ENCODE results near the gene PSTK.

Gene PSTK

DNA sequence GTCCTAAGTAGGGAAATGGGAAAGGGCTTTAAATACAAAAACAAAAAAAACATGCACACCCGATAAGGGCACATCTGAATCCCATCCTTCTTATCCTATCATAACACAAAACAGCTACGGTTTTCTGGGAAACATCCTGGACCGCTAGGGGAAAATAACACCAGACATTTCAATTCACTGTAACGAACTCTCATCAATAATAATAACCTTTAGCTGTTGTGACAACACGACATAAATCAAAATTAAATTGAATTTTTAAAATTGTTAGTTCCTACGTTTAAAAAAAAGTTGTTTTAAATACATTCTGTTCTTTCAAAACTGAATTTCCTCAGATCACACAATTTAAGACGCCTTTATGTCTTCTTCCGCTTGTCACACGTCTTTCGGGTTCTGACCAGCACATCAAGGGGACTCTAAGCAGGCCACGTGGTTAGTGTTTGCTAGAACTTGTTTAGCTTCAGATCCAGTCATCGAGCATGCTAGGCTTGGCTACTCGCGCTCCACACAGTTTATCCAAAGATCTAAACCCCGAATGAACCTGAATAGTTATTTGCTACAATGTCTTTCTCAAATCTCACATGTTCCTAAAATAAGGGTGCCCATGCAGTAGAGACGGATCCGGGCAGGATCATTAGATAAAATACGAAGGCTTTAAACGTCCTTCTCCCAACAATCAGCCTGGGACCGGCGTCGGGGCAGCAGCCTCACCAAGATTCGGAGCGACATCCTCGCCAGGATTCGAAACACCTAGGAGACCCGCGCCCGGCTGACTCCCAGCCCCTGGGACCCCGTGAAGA lies 27.6 kb downstream of the PSTK start:
- DNase-seq (ENCODE audit: low spot score) = peak; percentile 68
- TF ChIP-seq, protein P1, sequence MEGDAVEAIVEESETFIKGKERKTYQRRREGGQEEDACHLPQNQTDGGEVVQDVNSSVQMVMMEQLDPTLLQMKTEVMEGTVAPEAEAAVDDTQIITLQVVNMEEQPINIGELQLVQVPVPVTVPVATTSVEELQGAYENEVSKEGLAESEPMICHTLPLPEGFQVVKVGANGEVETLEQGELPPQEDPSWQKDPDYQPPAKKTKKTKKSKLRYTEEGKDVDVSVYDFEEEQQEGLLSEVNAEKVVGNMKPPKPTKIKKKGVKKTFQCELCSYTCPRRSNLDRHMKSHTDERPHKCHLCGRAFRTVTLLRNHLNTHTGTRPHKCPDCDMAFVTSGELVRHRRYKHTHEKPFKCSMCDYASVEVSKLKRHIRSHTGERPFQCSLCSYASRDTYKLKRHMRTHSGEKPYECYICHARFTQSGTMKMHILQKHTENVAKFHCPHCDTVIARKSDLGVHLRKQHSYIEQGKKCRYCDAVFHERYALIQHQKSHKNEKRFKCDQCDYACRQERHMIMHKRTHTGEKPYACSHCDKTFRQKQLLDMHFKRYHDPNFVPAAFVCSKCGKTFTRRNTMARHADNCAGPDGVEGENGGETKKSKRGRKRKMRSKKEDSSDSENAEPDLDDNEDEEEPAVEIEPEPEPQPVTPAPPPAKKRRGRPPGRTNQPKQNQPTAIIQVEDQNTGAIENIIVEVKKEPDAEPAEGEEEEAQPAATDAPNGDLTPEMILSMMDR (IDR thresholded peaks at IDR 0.05; ENCODE audit: extremely low read depth, insufficient read depth, missing control alignments) = no peak
- in situ Hi-C loops (cut with MboI; ENCODE audit: low pct_unique_long_range_greater_than_20kb, low sequenced_read_pairs, unreplicated experiment) = no loop called here

DNA sequence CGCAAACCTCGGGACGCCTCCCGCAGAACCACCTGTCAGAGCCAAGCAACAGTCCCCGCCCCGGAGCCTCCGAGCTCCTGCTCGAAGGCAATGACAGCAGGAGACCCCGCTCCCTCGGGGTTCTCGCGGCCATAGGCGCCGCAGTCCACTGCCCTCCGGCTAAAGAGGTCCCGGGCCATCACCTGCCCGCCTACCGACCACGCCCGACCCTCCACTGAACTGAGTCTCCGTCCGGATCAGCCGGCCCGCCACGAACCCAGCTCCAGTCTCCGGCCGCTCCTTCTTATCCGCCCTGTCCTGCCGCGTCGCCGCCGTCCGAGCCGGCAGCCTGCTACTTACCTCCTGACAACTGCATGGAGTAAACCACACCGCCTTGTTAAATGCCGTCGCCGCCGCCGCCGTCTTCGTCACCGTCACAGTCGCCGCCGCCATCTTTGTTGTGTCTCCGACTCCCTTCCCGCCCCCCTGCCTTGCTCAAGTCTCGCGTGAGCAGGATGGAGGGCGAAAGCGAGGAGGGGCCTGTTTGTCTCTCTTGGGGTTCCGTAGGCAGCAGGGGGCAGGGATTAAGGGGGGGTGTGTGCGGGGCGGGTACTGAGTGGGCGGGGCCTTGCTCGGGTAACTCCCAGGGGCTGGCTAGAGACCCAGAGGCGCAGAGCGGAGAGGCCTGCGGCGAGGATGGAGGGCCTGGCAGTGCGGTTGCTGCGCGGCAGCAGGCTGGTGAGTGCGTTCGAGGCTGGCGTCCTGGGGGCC lies 28.3 kb downstream of the PSTK start, which contains the start of the genes ACADSB and IKZF5:
Gene ACADSB, plus strand, starts transcription at position 652 of the 750 bp plus-strand sequence. Its CDS starts 24 bp downstream, at position 676.
Gene IKZF5, minus strand, starts transcription at position 441 of the 750 bp plus-strand sequence. CDS start 10,170 bp downstream, outside the sequence.
- peak; percentile 99 for DNase-seq (ENCODE audit: low spot score)
- in situ Hi-C loops (cut with MboI; ENCODE audit: low pct_unique_long_range_greater_than_20kb, low sequenced_read_pairs, unreplicated experiment) = no loop called here
- TF ChIP-seq, protein P1 (IDR thresholded peaks at IDR 0.05; ENCODE audit: extremely low read depth, insufficient read depth, missing control alignments) = no peak

DNA sequence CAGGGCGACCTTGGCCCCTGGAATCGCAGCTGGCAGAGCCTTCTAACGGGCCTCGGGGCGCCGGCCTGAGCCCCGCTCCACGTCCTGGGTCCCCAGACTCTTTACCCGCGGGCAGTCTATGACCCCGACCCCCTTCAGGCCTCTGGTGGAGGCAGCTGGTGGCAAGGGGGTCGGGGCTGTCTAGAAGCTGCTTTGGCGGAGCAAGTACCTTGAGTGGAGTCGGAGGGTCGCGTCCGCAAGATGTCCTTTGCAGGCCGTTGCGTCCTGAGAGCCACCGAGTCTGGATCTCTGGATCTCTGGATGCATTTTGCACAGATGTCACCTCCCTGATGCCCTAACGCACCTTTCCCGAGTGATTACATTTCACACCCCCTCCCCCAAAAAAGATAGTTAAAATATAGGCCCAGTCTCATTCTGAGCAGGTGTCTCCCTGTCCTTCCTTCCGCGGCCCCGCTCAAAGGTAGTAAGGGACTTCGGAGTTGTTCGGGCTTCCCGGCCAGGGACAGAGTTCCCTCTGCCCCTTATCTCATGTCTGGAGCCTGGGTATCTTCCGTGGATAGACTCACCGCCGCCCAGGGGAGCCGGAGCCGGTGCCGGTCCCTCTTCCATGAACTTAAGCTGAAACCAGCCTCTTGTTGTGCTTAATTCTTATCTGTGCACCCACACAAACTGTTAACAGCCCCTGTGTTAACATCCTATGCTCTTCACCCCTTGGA lies 29.1 kb downstream of the PSTK start:
- DNase-seq (ENCODE audit: low spot score) = peak; percentile 40
- in situ Hi-C loops (cut with MboI; ENCODE audit: low pct_unique_long_range_greater_than_20kb, low sequenced_read_pairs, unreplicated experiment) = no loop called here

DNA sequence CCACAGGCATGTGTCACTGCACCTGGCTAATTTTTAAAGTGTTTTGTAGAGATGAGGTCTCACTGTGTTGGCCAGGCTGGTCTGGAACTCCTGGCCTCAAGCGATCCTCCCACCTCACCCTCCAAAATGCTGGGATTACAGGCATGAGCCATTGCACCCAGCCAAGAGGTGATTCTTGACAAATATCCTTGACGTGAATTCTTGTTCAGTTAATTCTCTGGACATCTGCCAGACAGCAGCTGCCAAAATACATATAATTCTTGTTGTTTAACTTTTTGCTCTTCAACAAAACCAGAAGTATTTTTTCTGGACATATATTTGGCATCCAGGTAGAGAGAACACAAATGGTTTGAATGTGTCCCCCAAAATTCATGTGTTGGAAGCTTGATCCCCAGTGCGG lies 31.8 kb downstream of the PSTK start:
- DNase-seq (ENCODE audit: low spot score) = no peak
- TF ChIP-seq, protein P1 (IDR thresholded peaks at IDR 0.05; ENCODE audit: extremely low read depth, insufficient read depth, missing control alignments) = no peak
- in situ Hi-C loops (cut with MboI; ENCODE audit: low pct_unique_long_range_greater_than_20kb, low sequenced_read_pairs, unreplicated experiment) = no loop called here

More for the DNA sequence above, 29.1 kb downstream of the PSTK start:
- TF ChIP-seq, protein P1 (IDR thresholded peaks at IDR 0.05; ENCODE audit: extremely low read depth, insufficient read depth, missing control alignments) = no peak

DNA sequence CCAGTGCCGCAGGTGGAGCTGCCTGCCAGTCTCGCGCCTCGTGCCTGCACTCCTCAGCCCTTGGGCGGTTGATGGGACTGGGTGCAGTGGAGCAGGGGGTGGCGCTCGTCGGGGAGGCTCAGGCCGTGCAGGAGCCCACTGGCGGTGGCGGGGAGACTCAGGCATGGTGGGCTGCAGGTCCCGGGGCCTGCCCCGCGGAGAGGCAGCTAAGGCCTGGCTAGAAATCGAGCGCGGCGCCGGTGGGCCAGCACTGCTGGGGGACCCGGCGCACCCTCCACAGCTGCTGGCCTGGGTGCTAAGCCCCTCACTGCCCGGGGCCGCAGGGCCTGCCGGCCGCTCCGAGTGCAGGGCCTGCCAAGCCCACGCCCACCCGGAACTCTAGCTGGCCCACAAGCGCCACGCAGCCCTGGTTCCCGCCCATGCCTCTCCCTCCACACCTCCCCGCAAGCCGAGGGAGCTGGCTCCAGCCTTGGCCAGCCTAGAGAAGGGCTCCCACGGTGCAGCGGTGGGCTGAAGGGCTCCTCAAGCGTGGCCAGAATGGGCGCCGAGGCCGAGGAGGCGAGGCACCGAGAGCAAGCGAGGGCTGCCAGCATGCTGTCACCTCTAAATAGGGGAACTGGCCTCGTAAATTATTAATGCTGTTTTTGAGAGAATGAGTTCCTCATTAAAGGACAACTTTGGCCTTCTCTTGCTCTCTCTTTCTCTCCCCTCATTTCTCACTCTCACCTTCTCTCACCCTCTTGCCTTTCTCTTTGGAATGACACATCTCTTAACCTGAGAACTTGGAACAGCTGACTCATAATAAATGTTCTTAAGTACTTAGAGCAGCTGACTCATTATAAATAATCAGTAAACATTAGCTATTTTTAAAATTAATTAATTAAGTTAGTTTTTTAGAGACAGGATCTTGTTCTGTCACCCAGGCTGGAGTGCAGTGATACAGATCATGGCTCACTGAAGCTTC lies 33.5 kb downstream of the PSTK start:
- in situ Hi-C loops (cut with MboI; ENCODE audit: low pct_unique_long_range_greater_than_20kb, low sequenced_read_pairs, unreplicated experiment) = no loop called here
- no peak for DNase-seq (ENCODE audit: low spot score)
- TF ChIP-seq, protein P1 (IDR thresholded peaks at IDR 0.05; ENCODE audit: extremely low read depth, insufficient read depth, missing control alignments) = no peak
